Activated T-helper 2 cell treated with anti-CD3 and anti-CD28 coated beads, Interferon-gamma antibody, Interleukin-2, Interleukin-4, amounts not matched to agents 10 μg/mL and 5 μg/mL and 100 μg/mL, durations not matched to agents 14 hours and 24 hours and 36 hours (primary cell): Measurements from ENCODE around the gene TNIP1. TPM values are rescaled to one million over a fixed set of nuclear protein-coding genes. Genes with fewer than 3 reads are reported as not detected.

ENCODE experiments used
- DNase-seq: peaks from one replicate; pipeline ENCODE4 v3.0.0; 2021; ENCODE audit warnings: low spot score
- H3K27ac Mint-ChIP-seq: one replicate; pipeline ENCODE4 v1.8.0; 2021; ENCODE audit warnings: mixed read lengths
- H3K27me3 Mint-ChIP-seq: one replicate; pipeline ENCODE4 v1.8.0; 2021; ENCODE audit warnings: low read depth, mixed read lengths
- H3K36me3 Mint-ChIP-seq: one replicate; pipeline ENCODE4 v1.8.0; 2021; ENCODE audit warnings: low read depth, mixed read lengths
- H3K4me1 Mint-ChIP-seq: one replicate; pipeline ENCODE4 v1.8.0; 2021; ENCODE audit warnings: low read depth, mixed read lengths
- H3K4me3 Mint-ChIP-seq: one replicate; pipeline ENCODE4 v1.8.0; 2021; ENCODE audit warnings: low read depth, mild to moderate bottlenecking, moderate library complexity, mixed read lengths
- H3K9me3 Mint-ChIP-seq: one replicate; pipeline ENCODE4 v1.8.0; 2021; ENCODE audit warnings: mixed read lengths
- intact Hi-C: fragments of 100-400 bp; cut with micrococcal nuclease; formaldehyde crosslinking; loops from one replicate; pipeline ENCODE4 v1.15.1; 2023
- total RNA-seq: library from RNA; stranded (reverse); gene quantifications from 2 replicates; pipeline ENCODE4 v1.2.3, GENCODE V29; 2022

The TNIP1 gene
- total RNA-seq, 1 donor from 2014 or later, result 473 TPM

GRCh38 chr5:151077967-151078366 is 2.9 kb downstream of the TNIP1 start:
- DNase-seq, result no peak
- Mint-ChIP-seq H3K27ac (peak overlapping the region; percentile 87), H3K27me3 (no peaks in the 10 kb centered on the region), H3K4me1 (peaks cover 65% of the 10 kb centered on the region), H3K4me3 (peak overlapping the region; percentile 98), H3K9me3 (no peaks in the 10 kb centered on the region), H3K36me3 (peaks cover 86% of the 10 kb centered on the region)
- intact Hi-C loops, result loop anchor here (1.0 to 5.0 kb wide), 4 partner anchors 9 to 296 kb away; no protein-coding TSS in a partner anchor

GRCh38 chr5:151077419-151077818 is 3.4 kb downstream of the TNIP1 start:
- Mint-ChIP-seq H3K4me3 (peak overlapping the region; percentile 98), H3K4me1 (peaks cover 65% of the 10 kb centered on the region), H3K27me3 (no peaks in the 10 kb centered on the region), H3K27ac (peak overlapping the region; percentile 87), H3K9me3 (no peaks in the 10 kb centered on the region), H3K36me3 (peaks cover 86% of the 10 kb centered on the region)
- intact Hi-C loops, result loop anchor here (5.0 kb wide), 1 partner anchor 295 kb away; no protein-coding TSS in a partner anchor
- DNase-seq, result no peak

- intact Hi-C loops, result loop anchor here (5.0 kb wide), 1 partner anchor 294 kb away; no protein-coding TSS in a partner anchor
- peaks cover 91% of the 10 kb centered on the region for H3K36me3 Mint-ChIP-seq
These were observed 4.2 kb downstream of the TNIP1 start for GRCh38 chr5:151076616-151077015.

GRCh38 chr5:151075698-151076331 is 5.0 kb downstream of the TNIP1 start:
- H3K27me3 Mint-ChIP-seq, result no peaks in the 10 kb centered on the region
- no peak for DNase-seq
- H3K4me1 Mint-ChIP-seq, result peaks cover 75% of the 10 kb centered on the region
- intact Hi-C loops, result loop anchor here (5.0 kb wide), 1 partner anchor 294 kb away; no protein-coding TSS in a partner anchor
- H3K4me3 Mint-ChIP-seq, result peak overlapping the region; percentile 98
- no peaks in the 10 kb centered on the region for H3K9me3 Mint-ChIP-seq
- H3K27ac Mint-ChIP-seq, result peak overlapping the region; percentile 84
- peaks cover 94% of the 10 kb centered on the region for H3K36me3 Mint-ChIP-seq

More at GRCh38 chr5:151076616-151077015, 4.2 kb downstream of the TNIP1 start:
- Mint-ChIP-seq H3K27ac (peak overlapping the region; percentile 84), H3K4me1 (peaks cover 68% of the 10 kb centered on the region), H3K9me3 (no peaks in the 10 kb centered on the region), H3K27me3 (no peaks in the 10 kb centered on the region), H3K4me3 (peak overlapping the region; percentile 98)
- DNase-seq, result no peak

- H3K27me3 Mint-ChIP-seq, result no peaks in the 10 kb centered on the region
- DNase-seq, result no peak
- H3K4me3 Mint-ChIP-seq, result no peak overlapping the region
- intact Hi-C loops, result no loop called here
- H3K4me1 Mint-ChIP-seq, result peaks cover 82% of the 10 kb centered on the region
- peaks cover 95% of the 10 kb centered on the region for H3K36me3 Mint-ChIP-seq
- peak overlapping the region; percentile 54 for H3K27ac Mint-ChIP-seq
- H3K9me3 Mint-ChIP-seq, result no peaks in the 10 kb centered on the region
These were observed 6.3 kb downstream of the TNIP1 start for GRCh38 chr5:151074557-151074956.

GRCh38 chr5:151073280-151073679 is 7.6 kb downstream of the TNIP1 start:
- Mint-ChIP-seq H3K27me3 (no peaks in the 10 kb centered on the region), H3K36me3 (peaks cover 95% of the 10 kb centered on the region), H3K4me1 (peaks cover 83% of the 10 kb centered on the region), H3K27ac (peak overlapping the region; percentile 28), H3K9me3 (no peaks in the 10 kb centered on the region), H3K4me3 (no peak overlapping the region)
- no peak for DNase-seq
- intact Hi-C loops, result no loop called here

- intact Hi-C loops, result no loop called here
- no peak overlapping the region for H3K4me3 Mint-ChIP-seq
- H3K27me3 Mint-ChIP-seq, result no peaks in the 10 kb centered on the region
- no peaks in the 10 kb centered on the region for H3K9me3 Mint-ChIP-seq
- H3K36me3 Mint-ChIP-seq, result peaks cover 95% of the 10 kb centered on the region
- H3K4me1 Mint-ChIP-seq, result peaks cover 83% of the 10 kb centered on the region
- no peak for DNase-seq
- H3K27ac Mint-ChIP-seq, result peak overlapping the region; percentile 28
These were observed 8.2 kb downstream of the TNIP1 start for GRCh38 chr5:151072630-151073025.

GRCh38 chr5:151071848-151072629 is 8.8 kb downstream of the TNIP1 start:
- H3K36me3 Mint-ChIP-seq, result peaks cover 95% of the 10 kb centered on the region
- peaks cover 83% of the 10 kb centered on the region for H3K4me1 Mint-ChIP-seq
- intact Hi-C loops, result no loop called here
- no peaks in the 10 kb centered on the region for H3K27me3 Mint-ChIP-seq
- no peak overlapping the region for H3K4me3 Mint-ChIP-seq
- H3K27ac Mint-ChIP-seq, result peak overlapping the region; percentile 28
- DNase-seq, result no peak
- no peaks in the 10 kb centered on the region for H3K9me3 Mint-ChIP-seq

- intact Hi-C loops, result no loop called here
- peak overlapping the region; percentile 89 for H3K27ac Mint-ChIP-seq
- H3K27me3 Mint-ChIP-seq, result no peaks in the 10 kb centered on the region
- H3K4me3 Mint-ChIP-seq, result no peak overlapping the region
- H3K9me3 Mint-ChIP-seq, result no peaks in the 10 kb centered on the region
- H3K4me1 Mint-ChIP-seq, result peaks cover 83% of the 10 kb centered on the region
- DNase-seq, result no peak
- H3K36me3 Mint-ChIP-seq, result peaks cover 95% of the 10 kb centered on the region
These were observed 9.8 kb downstream of the TNIP1 start for GRCh38 chr5:151071021-151071420.

GRCh38 chr5:151070449-151070848 is 10.4 kb downstream of the TNIP1 start:
- H3K4me1 Mint-ChIP-seq, result peaks cover 82% of the 10 kb centered on the region
- peak overlapping the region; percentile 89 for H3K27ac Mint-ChIP-seq
- H3K9me3 Mint-ChIP-seq, result no peaks in the 10 kb centered on the region
- H3K4me3 Mint-ChIP-seq, result no peak overlapping the region
- peaks cover 95% of the 10 kb centered on the region for H3K36me3 Mint-ChIP-seq
- no peaks in the 10 kb centered on the region for H3K27me3 Mint-ChIP-seq
- DNase-seq, result no peak
- intact Hi-C loops, result no loop called here

- Mint-ChIP-seq H3K27me3 (no peaks in the 10 kb centered on the region), H3K4me3 (peak overlapping the region; percentile 57), H3K4me1 (peaks cover 87% of the 10 kb centered on the region), H3K9me3 (no peaks in the 10 kb centered on the region), H3K27ac (peak overlapping the region; percentile 89), H3K36me3 (peaks cover 95% of the 10 kb centered on the region)
- DNase-seq, result no peak
- intact Hi-C loops, result loop anchor here (1.0 to 2.0 kb wide), 3 partner anchors 10 to 84 kb away; no protein-coding TSS in a partner anchor
These were observed 12.2 kb downstream of the TNIP1 start for GRCh38 chr5:151068433-151069197.

- DNase-seq, result no peak
- Mint-ChIP-seq H3K4me3 (peak overlapping the region; percentile 57), H3K36me3 (peaks cover 95% of the 10 kb centered on the region), H3K4me1 (peaks cover 90% of the 10 kb centered on the region), H3K27me3 (no peaks in the 10 kb centered on the region), H3K9me3 (no peaks in the 10 kb centered on the region), H3K27ac (peak overlapping the region; percentile 89)
- intact Hi-C loops, result loop anchor here (2.0 kb wide), 2 partner anchors 27 to 85 kb away; no protein-coding TSS in a partner anchor
These were observed 13.0 kb downstream of the TNIP1 start for GRCh38 chr5:151067632-151068432.
